ENCODE data around the gene TMEM134. TPM values are rescaled to one million over a fixed set of nuclear protein-coding genes. Genes with fewer than 3 reads are reported as not detected.

The TMEM134 gene
- total and polyA plus RNA-seq, 3 donors from 2014 or later, result 97.5 to 149 (median 126) TPM

- intact Hi-C loops (cut with DNase I; ENCODE audit: low total_unique reads), result no loop called here
- DNase-seq, result no peak
- Histone ChIP-seq H3K4me3 (no peak overlapping the region), H3K4me1 (no peaks in the 10 kb centered on the region), H3K9me3 (no peaks in the 10 kb centered on the region), H3K27me3 (no peaks in the 10 kb centered on the region), H3K36me3 (ENCODE audit: low read depth, missing control alignments) (no peaks in the 10 kb centered on the region), H3K27ac (no peak overlapping the region)
- WGBS, 2 donors, result 50 to 74% methylated on average over 1 to 25 of the region's 25 CpGs
- TF ChIP-seq, protein P1, sequence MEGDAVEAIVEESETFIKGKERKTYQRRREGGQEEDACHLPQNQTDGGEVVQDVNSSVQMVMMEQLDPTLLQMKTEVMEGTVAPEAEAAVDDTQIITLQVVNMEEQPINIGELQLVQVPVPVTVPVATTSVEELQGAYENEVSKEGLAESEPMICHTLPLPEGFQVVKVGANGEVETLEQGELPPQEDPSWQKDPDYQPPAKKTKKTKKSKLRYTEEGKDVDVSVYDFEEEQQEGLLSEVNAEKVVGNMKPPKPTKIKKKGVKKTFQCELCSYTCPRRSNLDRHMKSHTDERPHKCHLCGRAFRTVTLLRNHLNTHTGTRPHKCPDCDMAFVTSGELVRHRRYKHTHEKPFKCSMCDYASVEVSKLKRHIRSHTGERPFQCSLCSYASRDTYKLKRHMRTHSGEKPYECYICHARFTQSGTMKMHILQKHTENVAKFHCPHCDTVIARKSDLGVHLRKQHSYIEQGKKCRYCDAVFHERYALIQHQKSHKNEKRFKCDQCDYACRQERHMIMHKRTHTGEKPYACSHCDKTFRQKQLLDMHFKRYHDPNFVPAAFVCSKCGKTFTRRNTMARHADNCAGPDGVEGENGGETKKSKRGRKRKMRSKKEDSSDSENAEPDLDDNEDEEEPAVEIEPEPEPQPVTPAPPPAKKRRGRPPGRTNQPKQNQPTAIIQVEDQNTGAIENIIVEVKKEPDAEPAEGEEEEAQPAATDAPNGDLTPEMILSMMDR (IDR thresholded peaks at IDR 0.05), result no peak
- TF ChIP-seq POLR2A (IDR thresholded peaks at IDR 0.05), result no peak
Observed at GRCh38 chr11:67456068-67456705, 12.9 kb downstream of the TMEM134 start.

- H3K4me3 ChIP-seq, result no peak within 1 kb of the TSS
- H3K9me3 ChIP-seq, result no peaks in the 10 kb centered on the region
- no peak for DNase-seq
- H3K27me3 ChIP-seq, result no peaks in the 10 kb centered on the region
- H3K36me3 ChIP-seq (ENCODE audit: low read depth, missing control alignments), result no peaks in the 10 kb centered on the region
- no peak within 1 kb of the TSS for H3K27ac ChIP-seq
- H3K4me1 ChIP-seq, result no peaks in the 10 kb centered on the region
- TF ChIP-seq POLR2A (IDR thresholded peaks at IDR 0.05), result no peak
- TF ChIP-seq, protein P1 (IDR thresholded peaks at IDR 0.05), result no peak
- WGBS, 2 donors, result 92 to 93% methylated on average over 3 of the region's 3 CpGs
- intact Hi-C loops (cut with DNase I; ENCODE audit: low total_unique reads), result no loop called here
Observed at GRCh38 chr11:67455054-67455453, 14.0 kb downstream of the TMEM134 start, which contains the start of gene CABP4. Gene CABP4, plus strand, starts transcription at chr11:67455354. Its CDS starts 70 bp downstream, at chr11:67455424.

DNA sequence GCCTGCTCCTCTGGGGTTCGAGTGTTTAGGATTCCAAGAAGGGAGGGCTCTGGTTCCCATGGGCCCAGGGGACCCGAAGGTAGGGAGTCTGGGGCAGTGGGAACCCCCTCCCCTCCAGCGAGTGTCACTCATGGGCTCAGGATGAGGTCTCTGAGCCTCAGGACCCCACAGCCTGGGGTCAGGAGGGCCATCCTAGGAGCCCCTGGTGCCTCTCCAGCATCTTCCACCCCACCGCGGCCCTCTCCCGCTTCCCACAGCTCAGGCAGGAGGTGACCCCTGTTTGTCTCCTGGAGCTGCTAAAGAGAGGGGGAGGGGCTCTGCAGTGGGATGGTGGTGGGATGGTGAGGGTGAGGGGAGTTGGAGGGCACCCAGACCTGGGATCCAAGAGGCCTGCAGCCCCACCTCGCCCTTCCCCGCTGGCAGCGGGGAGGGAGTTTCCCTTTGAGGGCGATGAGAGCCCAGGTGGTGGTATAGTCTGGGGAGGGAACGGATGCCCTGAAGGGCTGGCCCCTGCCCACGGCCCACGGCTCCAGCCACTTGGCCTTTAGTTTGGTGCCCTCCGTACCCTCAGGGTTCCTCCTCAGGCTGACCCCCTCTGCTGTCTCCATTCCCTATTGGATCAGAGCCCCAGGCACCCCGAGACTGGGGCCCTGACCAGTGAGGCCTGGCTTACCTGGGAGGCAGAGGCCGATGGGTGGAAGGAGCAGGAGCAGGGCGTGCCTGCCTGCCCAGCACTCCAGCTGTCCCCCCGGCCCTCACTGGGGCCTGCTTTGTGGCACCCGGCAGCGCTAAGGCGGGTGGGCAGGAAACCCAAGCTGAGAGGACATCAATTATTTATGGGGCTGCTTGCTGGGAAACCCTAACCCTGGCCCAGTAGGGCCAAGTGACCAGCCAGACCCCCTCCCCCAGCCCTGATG is 15.0 kb downstream of the TMEM134 start:
- Histone ChIP-seq H3K36me3 (ENCODE audit: low read depth, missing control alignments) (no peaks in the 10 kb centered on the region), H3K4me1 (no peaks in the 10 kb centered on the region), H3K4me3 (no peak overlapping the region), H3K27me3 (no peaks in the 10 kb centered on the region), H3K27ac (no peak overlapping the region), H3K9me3 (no peaks in the 10 kb centered on the region)
- intact Hi-C loops (cut with DNase I; ENCODE audit: low total_unique reads), result no loop called here
- DNase-seq, result no peak
- WGBS, 2 donors, result 81 to 94% methylated on average over 9 to 21 of the region's 21 CpGs
- no peak for TF ChIP-seq POLR2A (IDR thresholded peaks at IDR 0.05)
- TF ChIP-seq, protein P1 (IDR thresholded peaks at IDR 0.05), result no peak

DNA sequence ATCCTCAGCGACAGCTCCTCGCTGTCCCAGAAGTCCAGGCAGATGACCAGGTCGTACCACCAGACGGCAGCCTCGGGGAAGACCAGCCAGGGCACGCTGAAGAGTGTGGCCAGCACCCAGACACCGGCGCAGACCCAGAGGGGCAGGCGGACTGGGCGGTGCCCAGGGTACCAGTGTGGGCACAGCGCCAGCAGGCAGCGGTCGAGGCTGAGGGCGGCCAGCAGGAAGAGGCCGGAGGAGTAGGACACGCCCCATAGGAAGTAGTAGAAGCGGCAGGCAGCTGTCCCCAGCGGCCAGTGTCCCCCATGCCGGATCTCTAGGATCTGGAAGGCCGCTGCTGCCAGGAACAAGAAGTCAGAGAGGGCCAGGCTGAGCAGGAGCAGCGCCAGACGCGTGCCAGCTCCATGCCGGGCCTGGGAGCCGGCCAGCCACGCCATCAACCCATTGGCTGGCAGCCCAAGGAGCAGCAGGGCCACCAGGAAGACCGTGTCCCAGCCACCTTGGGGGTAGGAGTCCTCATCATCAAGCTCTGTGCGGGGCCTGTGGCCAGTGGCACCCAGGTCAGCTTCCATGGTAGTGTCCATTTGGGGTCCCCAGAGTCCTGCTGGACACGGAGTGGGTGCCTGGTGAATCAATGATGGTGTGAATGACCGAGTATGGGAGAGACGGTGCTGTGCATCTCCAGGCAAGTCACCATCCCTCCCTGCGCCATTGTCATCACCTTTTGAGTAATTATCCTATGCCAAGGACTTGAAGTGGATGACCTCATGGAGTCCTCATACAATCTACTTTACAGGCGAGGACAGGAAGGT is 16.7 kb downstream of the TMEM134 start, which contains the start of gene GPR152:
Gene GPR152, minus strand, starts transcription at position 589 of the 812 bp plus-strand sequence. Its CDS starts 5 bp downstream, at position 584.
- intact Hi-C loops (cut with DNase I; ENCODE audit: low total_unique reads), result no loop called here
- no peak for DNase-seq
- Histone ChIP-seq H3K9me3 (no peaks in the 10 kb centered on the region), H3K27ac (no peak within 1 kb of the TSS), H3K4me3 (no peak within 1 kb of the TSS), H3K27me3 (no peaks in the 10 kb centered on the region), H3K36me3 (ENCODE audit: low read depth, missing control alignments) (no peaks in the 10 kb centered on the region), H3K4me1 (no peaks in the 10 kb centered on the region)
- TF ChIP-seq, protein P1 (IDR thresholded peaks at IDR 0.05), result no peak
- no peak for TF ChIP-seq POLR2A (IDR thresholded peaks at IDR 0.05)
- 88% methylated on average over 20 to 27 of the region's 33 CpGs for WGBS, 2 donors
